ENCODE results near the gene VIL1. TPM values are rescaled to one million over a fixed set of nuclear protein-coding genes. Genes with fewer than 3 reads are reported as not detected.

Gene VIL1
- total and polyA plus RNA-seq, 9 of the 15 experiments (the other 6 are each of a cell fraction or from before 2014, with no cell fraction given) = 0.51 to 2.7 (median 1.2) TPM

DNA sequence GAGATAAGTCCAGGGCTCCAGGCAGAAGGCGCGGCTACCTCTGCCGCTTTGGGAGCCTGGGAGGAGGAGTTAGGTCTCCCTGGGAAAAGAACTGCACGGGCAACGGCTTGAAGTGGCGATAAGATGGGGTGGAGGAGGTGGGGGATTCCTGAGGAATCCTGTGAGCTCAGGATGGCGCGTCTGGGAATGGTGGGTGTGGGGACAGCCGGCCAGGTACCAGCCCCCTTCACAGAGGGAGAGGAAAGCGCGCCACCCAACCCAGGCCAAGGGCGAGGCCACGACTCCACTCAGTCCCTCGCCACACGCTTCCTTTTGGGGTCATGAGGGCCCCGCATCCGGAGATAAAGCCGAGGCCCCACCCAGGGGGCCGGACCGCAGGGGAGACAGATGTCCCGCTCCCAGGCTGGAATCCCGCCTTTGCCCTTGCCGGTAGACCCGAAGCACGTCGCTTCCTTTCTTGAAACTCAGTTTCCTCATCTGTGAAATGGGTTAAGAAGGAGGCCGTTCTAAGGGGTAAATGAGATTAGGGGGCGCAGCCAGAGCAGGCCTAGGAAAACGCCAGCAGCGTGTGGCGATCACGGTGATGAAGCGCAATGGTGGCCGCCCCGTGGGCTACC is 21.0 kb upstream of the VIL1 start (continued):
- TF ChIP-seq, protein P1, sequence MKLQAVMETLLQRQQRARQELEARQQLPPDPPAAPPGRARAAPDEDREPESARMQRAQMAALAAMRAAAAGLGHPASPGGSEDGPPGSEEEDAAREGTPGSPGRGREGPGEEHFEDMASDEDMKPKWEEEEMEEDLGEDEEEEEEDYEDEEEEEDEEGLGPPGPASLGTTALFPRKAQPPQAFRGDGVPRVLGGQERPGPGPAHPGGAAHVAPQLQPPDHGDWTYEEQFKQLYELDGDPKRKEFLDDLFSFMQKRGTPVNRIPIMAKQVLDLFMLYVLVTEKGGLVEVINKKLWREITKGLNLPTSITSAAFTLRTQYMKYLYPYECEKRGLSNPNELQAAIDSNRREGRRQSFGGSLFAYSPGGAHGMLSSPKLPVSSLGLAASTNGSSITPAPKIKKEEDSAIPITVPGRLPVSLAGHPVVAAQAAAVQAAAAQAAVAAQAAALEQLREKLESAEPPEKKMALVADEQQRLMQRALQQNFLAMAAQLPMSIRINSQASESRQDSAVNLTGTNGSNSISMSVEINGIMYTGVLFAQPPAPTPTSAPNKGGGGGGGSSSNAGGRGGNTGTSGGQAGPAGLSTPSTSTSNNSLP (IDR thresholded peaks at IDR 0.05; ENCODE audit: borderline replicate concordance, low read depth, low read length) = no peak
- TF ChIP-seq JUND (IDR thresholded peaks at IDR 0.05; ENCODE audit: borderline replicate concordance, low read depth, low read length) (peak; percentile 1; the same call in 1 of the 2 replicates), JUND (tag; IDR thresholded peaks at IDR 0.05; ENCODE audit: borderline replicate concordance, low read depth, low read length) (no peak), HNRNPL (IDR thresholded peaks at IDR 0.05; ENCODE audit: low read depth, low read length) (peak; percentile 57; the same call in 1 of the 2 replicates), PTBP1 (IDR thresholded peaks at IDR 0.05; ENCODE audit: low read depth, low read length) (peak; percentile 91), ID3 (CRISPR knock-in tag; IDR thresholded peaks at IDR 0.05) (no peak), ID3 (tag; IDR thresholded peaks at IDR 0.05) (peak; percentile 72), MTA1 (IDR thresholded peaks at IDR 0.05; ENCODE audit: borderline replicate concordance) (peak; percentile 62; the same call in 1 of the 2 replicates), CHD1 (IDR thresholded peaks at IDR 0.05; ENCODE audit: low read length) (peak; percentile 31), CREB3L1 (IDR thresholded peaks at IDR 0.05; ENCODE audit: borderline replicate concordance, low read depth) (peak; percentile 65), NR2C2 (CRISPR knock-in tag; IDR thresholded peaks at IDR 0.05) (no peak), NR2C2 (tag; IDR thresholded peaks at IDR 0.05) (peak; percentile 62), NRF1 (conservative IDR thresholded peaks at IDR 0.05 in 1 of 2, IDR thresholded peaks at IDR 0.05 in 1 of 2) (peak in 1 of 2 experiments; percentile 16; a peak in 1 of 4 replicates), TCF7L2 (IDR thresholded peaks at IDR 0.05; ENCODE audit: low read depth, low read length) (no peak), DACH1 (IDR thresholded peaks at IDR 0.05; ENCODE audit: partially characterized antibody) (no peak)
- TF ChIP-seq, protein P2, sequence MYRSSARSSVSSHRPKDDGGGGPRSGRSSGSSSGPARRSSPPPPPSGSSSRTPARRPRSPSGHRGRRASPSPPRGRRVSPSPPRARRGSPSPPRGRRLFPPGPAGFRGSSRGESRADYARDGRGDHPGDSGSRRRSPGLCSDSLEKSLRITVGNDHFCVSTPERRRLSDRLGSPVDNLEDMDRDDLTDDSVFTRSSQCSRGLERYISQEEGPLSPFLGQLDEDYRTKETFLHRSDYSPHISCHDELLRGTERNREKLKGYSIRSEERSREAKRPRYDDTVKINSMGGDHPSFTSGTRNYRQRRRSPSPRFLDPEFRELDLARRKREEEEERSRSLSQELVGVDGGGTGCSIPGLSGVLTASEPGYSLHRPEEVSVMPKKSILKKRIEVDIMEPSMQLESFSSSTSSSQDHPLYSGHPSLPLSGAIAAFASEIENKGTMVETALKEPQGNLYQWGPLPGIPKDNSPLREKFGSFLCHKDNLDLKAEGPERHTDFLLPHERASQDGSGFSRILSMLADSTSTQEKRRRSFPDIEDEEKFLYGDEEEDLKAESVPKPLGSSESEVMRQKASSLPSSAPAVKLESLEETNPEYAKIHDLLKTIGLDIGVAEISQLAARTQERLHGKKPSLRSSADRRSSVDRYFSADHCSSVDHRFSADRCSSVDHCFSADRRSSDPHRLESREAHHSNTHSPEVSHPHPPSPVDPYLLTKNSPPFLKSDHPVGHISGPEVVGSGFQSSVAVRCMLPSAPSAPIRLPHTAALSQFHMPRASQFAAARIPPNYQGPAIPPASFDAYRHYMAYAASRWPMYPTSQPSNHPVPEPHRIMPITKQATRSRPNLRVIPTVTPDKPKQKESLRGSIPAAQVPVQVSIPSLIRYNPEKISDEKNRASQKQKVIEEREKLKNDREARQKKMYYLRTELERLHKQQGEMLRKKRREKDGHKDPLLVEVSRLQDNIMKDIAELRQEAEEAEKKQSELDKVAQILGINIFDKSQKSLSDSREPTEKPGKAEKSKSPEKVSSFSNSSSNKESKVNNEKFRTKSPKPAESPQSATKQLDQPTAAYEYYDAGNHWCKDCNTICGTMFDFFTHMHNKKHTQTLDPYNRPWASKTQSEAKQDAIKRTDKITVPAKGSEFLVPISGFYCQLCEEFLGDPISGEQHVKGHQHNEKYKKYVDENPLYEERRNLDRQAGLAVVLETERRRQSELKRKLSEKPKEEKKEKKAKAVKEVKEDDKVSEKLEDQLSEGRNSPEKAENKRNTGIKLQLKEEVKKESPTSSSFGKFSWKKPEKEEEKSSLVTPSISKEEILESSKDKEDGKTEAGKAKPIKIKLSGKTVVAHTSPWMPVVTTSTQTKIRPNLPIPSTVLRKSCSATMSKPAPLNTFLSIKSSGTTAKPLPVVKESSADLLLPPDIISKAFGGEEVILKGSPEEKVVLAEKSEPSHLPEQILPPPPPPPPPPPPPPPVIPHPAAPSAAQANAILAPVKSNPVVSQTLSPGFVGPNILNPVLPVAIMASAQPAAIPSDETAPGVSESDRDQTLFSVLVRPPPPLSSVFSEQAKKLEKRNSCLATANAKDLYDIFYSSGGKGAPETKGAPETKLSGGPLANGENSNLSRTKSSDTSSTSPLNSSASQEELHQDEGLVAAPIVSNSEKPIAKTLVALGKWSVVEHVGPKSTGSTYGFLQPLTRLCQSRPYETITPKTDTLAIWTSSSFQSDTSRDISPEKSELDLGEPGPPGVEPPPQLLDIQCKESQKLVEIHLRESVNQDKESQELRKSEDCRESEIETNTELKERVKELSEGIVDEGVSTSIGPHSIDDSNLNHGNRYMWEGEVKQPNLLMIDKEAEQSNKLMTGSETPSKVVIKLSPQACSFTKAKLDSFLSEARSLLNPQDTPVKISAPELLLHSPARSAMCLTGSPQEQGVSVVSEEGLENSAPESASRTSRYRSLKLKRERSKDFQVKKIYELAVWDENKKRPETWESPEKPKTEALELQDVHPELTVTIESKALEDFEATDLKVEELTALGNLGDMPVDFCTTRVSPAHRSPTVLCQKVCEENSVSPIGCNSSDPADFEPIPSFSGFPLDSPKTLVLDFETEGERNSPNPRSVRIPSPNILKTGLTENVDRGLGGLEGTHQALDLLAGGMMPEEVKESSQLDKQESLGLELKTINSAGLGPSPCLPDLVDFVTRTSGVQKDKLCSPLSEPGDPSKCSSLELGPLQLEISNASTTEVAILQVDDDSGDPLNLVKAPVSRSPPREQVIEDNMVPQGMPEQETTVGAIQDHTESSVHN (IDR thresholded peaks at IDR 0.05; ENCODE audit: borderline replicate concordance in 1 of 2, low read depth in 1 of 2) = no peak

All from K562 (cell line).